Neural cell (in vitro differentiated cells): ENCODE results near the gene ZNF500.

ENCODE experiments used
- CTCF ChIP-seq: fragments of 450-650 bp; IDR thresholded peaks from 2 replicates; pipeline ENCODE4 v1.5.1; 2014; ENCODE audit warnings: antibody characterized with exemption, mild to moderate bottlenecking, moderate library complexity; ENCODE audit not compliant: poor library complexity, severe bottlenecking
- EP300 ChIP-seq: fragments of 450-650 bp; conservative IDR thresholded peaks from 2 replicates; pipeline ENCODE4 v1.6.1; 2014; ENCODE audit warnings: antibody characterized with exemption, mild to moderate bottlenecking, moderate library complexity; ENCODE audit not compliant: poor library complexity, severe bottlenecking
- EZH2 ChIP-seq: fragments of 200-600, 300-800 bp; shearing (Covaris generic), sonication (generic); IDR thresholded peaks from 2 replicates; pipeline ENCODE4 v1.6.1; 2014; ENCODE audit warnings: antibody characterized with exemption, low read length, borderline replicate concordance, mild to moderate bottlenecking; ENCODE audit not compliant: insufficient read depth, poor library complexity, severe bottlenecking
- MXI1 ChIP-seq: fragments of 450-650 bp; conservative IDR thresholded peaks from 2 replicates; pipeline ENCODE4 v1.6.1; 2014; ENCODE audit warnings: antibody characterized with exemption, mild to moderate bottlenecking; ENCODE audit not compliant: poor library complexity, severe bottlenecking
- POLR2AphosphoS5 ChIP-seq: IDR thresholded peaks from 2 replicates; pipeline ENCODE4 v1.6.1; 2012
- RAD21 ChIP-seq: fragments of 450-650 bp; conservative IDR thresholded peaks from 2 replicates; pipeline ENCODE4 v1.6.1; 2014; ENCODE audit warnings: antibody characterized with exemption, mild to moderate bottlenecking, moderate library complexity
- REST ChIP-seq: IDR thresholded peaks from 2 replicates; pipeline ENCODE4 v1.6.1; 2012; ENCODE audit warnings: borderline replicate concordance
- SMC3 ChIP-seq: fragments of 450-650 bp; conservative IDR thresholded peaks from 2 replicates; pipeline ENCODE4 v1.6.1; 2014; ENCODE audit warnings: antibody characterized with exemption, mild to moderate bottlenecking, moderate library complexity; ENCODE audit not compliant: poor library complexity
- TAF1 ChIP-seq: IDR thresholded peaks from 2 replicates; pipeline ENCODE4 v1.6.1; 2012; ENCODE audit warnings: low read depth

- TF ChIP-seq CTCF, result no peak
- TF ChIP-seq TAF1, result no peak
- TF ChIP-seq EP300, result no peak
- TF ChIP-seq REST, result no peak
- TF ChIP-seq POLR2AphosphoS5, result no peak
- no peak for TF ChIP-seq EZH2
- no peak for TF ChIP-seq SMC3
- TF ChIP-seq RAD21, result no peak
- TF ChIP-seq MXI1, result no peak
Observed at GRCh38 chr16:4795181-4795827, 28.3 kb upstream of the ZNF500 start, which contains the start of gene SMIM22.
